Measurements from ENCODE around the gene AWAT2. TPM values are rescaled to one million over a fixed set of nuclear protein-coding genes. Genes with fewer than 3 reads are reported as not detected.

Gene AWAT2
- total and polyA plus RNA-seq, 12 donors = not detected

DNA sequence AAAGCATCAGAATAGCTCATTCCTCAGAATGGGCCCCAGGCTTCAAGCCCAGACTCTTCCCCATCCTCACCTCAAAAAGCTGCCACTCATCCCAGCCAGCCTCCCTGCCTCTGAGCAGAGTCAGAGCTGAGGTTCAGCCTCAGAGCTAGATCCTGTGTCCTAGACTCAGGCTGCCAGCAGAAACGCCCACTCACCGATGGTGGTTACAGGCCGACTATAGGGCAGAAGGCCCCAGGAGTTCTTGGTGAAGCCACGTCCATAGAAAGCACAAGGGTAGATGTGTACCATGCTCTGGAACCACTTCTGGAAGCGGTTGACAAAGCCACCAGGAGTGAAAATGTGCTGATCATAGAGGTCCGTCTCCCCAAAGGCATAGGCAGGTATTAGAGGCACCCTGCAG lies 7.7 kb downstream of the AWAT2 start:
- Histone ChIP-seq H3K9me3 (no peaks in the 10 kb centered on the region), H3K4me3 (no peak overlapping the region), H3K36me3 (no peaks in the 10 kb centered on the region), H3K4me1 (no peaks in the 10 kb centered on the region), H3K27ac (no peak overlapping the region), H3K27me3 (no peaks in the 10 kb centered on the region)
- no peak for ATAC-seq
- no peak for DNase-seq
- intact Hi-C loops (cut with DNase I) = loop anchor here in 2 of 10 donors (5.0 kb wide), 2 partner anchors 50 to 55 kb away; no protein-coding TSS in a partner anchor
- WGBS, 2 donors = 92% methylated on average over 6 of the region's 6 CpGs
- TF ChIP-seq, protein P1, sequence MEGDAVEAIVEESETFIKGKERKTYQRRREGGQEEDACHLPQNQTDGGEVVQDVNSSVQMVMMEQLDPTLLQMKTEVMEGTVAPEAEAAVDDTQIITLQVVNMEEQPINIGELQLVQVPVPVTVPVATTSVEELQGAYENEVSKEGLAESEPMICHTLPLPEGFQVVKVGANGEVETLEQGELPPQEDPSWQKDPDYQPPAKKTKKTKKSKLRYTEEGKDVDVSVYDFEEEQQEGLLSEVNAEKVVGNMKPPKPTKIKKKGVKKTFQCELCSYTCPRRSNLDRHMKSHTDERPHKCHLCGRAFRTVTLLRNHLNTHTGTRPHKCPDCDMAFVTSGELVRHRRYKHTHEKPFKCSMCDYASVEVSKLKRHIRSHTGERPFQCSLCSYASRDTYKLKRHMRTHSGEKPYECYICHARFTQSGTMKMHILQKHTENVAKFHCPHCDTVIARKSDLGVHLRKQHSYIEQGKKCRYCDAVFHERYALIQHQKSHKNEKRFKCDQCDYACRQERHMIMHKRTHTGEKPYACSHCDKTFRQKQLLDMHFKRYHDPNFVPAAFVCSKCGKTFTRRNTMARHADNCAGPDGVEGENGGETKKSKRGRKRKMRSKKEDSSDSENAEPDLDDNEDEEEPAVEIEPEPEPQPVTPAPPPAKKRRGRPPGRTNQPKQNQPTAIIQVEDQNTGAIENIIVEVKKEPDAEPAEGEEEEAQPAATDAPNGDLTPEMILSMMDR (IDR thresholded peaks at IDR 0.05) = no peak

DNA sequence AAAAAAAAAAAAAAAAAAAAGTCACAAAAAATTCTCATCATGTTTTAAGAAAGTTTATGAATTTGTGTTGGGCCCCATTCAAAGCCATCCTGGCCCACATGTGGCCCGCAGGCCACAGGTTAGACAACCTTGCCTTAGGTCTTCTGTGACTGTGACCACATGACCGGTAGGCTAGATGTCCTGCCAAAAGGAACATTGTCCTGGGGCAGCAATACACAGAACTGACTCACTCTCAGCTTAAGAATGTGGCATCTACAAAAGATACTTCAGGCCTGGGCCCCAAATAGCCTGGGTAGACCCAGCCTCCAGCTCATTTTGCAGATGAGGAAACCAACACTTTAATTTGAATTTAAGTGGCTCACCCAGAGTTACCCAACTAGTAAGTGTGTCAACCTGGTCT lies 10.0 kb downstream of the AWAT2 start:
- intact Hi-C loops (cut with DNase I) = loop anchor here in 3 of 10 donors (5.0 to 10.0 kb wide), 4 partner anchors 53 to 505 kb away; no protein-coding TSS in a partner anchor
- no peaks in the 10 kb centered on the region for H3K36me3 ChIP-seq
- TF ChIP-seq, protein P1 (IDR thresholded peaks at IDR 0.05) = no peak
- H3K9me3 ChIP-seq = no peaks in the 10 kb centered on the region
- no peak for DNase-seq
- no peaks in the 10 kb centered on the region for H3K4me1 ChIP-seq
- peaks cover 0 to 3% (median 0%) of the 10 kb centered on the region in 7 donors for H3K27me3 ChIP-seq
- no peak for ATAC-seq
- no peak overlapping the region for H3K4me3 ChIP-seq
- H3K27ac ChIP-seq = no peak overlapping the region
- WGBS, 2 donors = 89 to 100% methylated on average over 2 of the region's 2 CpGs

DNA sequence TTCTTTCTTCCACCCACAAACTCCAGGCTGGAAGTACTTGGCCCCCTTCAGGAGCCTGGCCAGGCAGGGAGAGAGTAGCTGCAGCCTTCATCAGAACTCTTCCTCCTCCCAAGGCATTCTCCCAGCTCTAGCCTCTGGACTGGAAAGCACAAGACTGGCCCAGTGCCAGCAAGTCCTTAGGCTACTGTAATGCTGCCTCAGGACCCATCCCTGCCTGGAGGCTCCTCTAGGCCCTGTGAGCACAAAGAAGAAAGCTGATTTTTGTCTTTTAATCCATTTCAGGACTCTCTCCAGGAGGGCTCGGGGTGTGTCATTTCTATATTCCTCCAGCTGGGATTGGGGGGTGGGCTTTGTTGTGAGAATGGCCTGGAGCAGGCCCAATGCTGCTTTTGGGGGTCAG lies 10.8 kb downstream of the AWAT2 start:
- no peaks in the 10 kb centered on the region for H3K9me3 ChIP-seq
- H3K27ac ChIP-seq = no peak overlapping the region
- no peaks in the 10 kb centered on the region for H3K36me3 ChIP-seq
- DNase-seq (no peak), ATAC-seq (no peak)
- 100% methylated on average over 1 of the region's 1 CpG for WGBS, 2 donors
- H3K4me1 ChIP-seq = no peaks in the 10 kb centered on the region
- intact Hi-C loops (cut with DNase I) = loop anchor here in 1 of 10 donors (10.0 kb wide), 2 partner anchors 56 to 504 kb away; no protein-coding TSS in a partner anchor
- TF ChIP-seq, protein P1 (IDR thresholded peaks at IDR 0.05) = no peak
- peaks cover 0 to 3% (median 0%) of the 10 kb centered on the region in 7 donors for H3K27me3 ChIP-seq
- H3K4me3 ChIP-seq = no peak overlapping the region

DNA sequence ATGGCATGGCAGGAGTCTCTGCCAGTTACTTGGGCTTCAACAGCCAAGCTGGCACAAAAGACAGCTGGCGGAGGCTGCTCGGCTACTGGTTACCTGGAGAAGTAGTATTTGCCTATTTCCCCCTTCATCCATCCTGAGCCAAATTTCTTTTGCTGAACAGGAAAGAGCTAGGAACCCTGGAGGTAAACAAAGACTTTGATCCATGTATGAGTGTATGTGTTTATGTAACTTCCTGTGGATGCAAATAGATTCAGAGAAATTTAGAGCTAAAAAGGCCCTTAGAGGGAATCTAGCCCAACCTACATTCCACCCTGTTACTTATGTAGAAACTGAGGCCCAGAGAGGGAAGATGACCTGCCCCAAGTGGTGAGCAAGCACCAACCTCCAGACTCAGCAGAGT lies 11.2 kb downstream of the AWAT2 start:
- intact Hi-C loops (cut with DNase I) = loop anchor here in 1 of 10 donors (10.0 kb wide), 2 partner anchors 56 to 504 kb away; no protein-coding TSS in a partner anchor
- no peak for DNase-seq
- TF ChIP-seq, protein P1 (IDR thresholded peaks at IDR 0.05) = no peak
- peaks cover 0 to 3% (median 0%) of the 10 kb centered on the region in 7 donors for H3K27me3 ChIP-seq
- no peaks in the 10 kb centered on the region for H3K36me3 ChIP-seq
- WGBS, 2 donors = 80 to 88% methylated on average over 2 of the region's 2 CpGs
- H3K27ac ChIP-seq = no peak overlapping the region
- no peak for ATAC-seq
- no peak overlapping the region for H3K4me3 ChIP-seq
- H3K4me1 ChIP-seq = no peaks in the 10 kb centered on the region
- H3K9me3 ChIP-seq = no peaks in the 10 kb centered on the region
